Posterior vena cava (tissue), 2 donors: Measurements from ENCODE around the gene SLC16A11. TPM values are rescaled to one million over a fixed set of nuclear protein-coding genes. Genes with fewer than 3 reads are reported as not detected.
A peak's percentile ranks its signal among the peaks of the same experiment; 100 is the strongest.

ENCODE experiments used
- DNase-seq: peaks from one replicate; pipeline ENCODE4 v3.0.0-alpha.2; 2020; ENCODE audit warnings: low spot score
- intact Hi-C, 2 donors: fragments of 100-400 bp; cut with DNase I; formaldehyde crosslinking; loops; one replicate each; pipeline versions ENCODE4 v1.14.1 to v1.14.2; 2022 to 2023
- total RNA-seq, 2 donors: library from RNA; stranded (reverse); fragmentation: NEBNext Ultra II Directional; extraction: Animal tissue kit (Norgen Biotek cat#: 25700); gene quantifications; one replicate each; pipeline ENCODE4 v1.2.1, GENCODE V29; 2021
- donor health status: DM: yes; HTN: yes; CAD: no.
- donor health status: DM: yes; HTN: yes; CAD: no.

Gene SLC16A11
- total RNA-seq, 2 donors from 2014 or later, result 0.52 to 1.3 TPM

- intact Hi-C loops, result no loop called here
- peak; percentile 75 for DNase-seq
Measured at GRCh38 chr17:7016886-7017826, 26.7 kb downstream of the SLC16A11 start.

DNA sequence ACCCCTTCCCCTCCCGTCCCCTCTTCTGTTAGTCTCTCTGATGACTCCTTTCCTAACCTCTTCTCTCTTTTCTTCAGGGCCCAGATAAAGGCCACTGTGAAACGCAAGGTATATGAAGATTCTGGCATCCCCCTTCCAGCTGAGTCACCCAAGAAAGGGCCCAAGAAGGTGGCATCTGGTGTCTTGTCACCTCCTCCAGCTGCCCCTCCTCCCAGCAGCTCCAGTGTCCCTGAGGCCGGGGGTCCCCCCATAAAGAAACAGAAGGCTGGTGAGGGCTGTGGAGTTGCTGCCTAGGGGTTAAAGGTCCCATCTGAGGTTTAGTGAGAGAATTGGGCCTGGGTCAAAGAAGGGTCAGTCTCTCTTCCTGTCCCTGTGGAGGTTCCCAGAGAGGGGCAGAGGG lies 27.5 kb downstream of the SLC16A11 start:
- peak; percentile 55 for DNase-seq
- intact Hi-C loops, result no loop called here

DNA sequence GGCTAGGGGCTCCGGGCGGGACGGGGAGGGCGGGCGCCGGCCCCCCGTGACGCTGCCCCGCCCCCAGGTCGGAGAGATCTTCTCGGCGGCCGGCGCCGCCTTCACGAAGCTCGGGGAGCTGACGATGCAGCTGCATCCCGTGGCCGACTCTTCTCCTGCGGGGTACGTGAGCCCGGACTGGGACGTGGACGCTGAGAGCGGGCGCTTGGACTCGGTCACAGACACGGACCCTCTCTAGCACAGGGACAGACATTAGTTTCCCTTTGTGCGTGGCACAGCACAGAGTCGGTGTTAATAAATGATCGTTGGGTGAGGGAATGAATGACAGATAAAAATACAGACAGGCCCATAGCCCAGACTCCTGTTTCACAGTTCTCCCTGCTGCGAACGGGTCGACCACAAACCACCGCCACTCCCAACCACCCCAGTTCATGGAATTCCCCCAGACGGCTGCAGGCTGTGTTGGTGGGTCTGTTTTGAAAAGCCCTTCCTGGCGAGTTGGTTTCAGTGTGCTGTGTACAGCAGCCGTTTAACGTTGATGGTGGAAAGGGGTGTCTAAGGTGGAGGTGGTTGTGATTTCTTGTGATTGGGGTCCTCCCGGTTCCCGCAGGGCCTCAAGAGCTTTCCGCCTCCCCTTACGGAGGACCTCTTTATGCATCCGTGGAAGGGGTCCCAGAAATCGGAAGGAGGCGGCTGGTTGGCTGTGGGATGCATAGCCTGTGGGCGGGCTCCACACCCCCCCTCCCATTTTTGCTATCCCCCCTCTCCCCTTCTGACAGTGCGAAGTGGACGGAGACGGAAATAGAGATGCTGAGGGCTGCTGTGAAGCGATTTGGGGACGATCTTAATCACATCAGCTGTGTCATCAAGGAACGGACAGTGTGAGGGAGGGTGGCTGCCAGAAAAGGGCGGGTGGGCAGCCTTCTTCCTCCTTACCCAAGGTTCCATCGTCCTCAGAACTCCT lies 28.6 kb downstream of the SLC16A11 start:
- DNase-seq, result peak; percentile 81
- intact Hi-C loops, result no loop called here

GRCh38 chr17:7014261-7014994 lies 29.5 kb downstream of the SLC16A11 start:
- intact Hi-C loops, result no loop called here
- peak; percentile 100 for DNase-seq

DNA sequence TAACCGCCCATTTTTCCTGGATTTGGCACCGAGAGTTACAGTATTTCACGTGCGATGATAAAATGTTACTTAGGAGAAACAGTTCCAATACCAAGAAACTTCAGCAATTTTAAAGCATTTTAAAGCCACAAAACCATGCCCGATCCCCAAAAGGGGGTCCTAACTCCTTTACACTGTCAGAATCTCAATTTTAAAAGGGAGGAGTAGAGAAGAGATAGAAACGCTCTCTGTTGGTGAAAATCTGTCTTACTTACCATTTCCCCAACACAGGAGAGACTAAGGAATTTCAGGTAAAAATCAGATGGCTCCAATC lies 32.0 kb downstream of the SLC16A11 start:
- DNase-seq, result no peak
- intact Hi-C loops, result no loop called here

DNA sequence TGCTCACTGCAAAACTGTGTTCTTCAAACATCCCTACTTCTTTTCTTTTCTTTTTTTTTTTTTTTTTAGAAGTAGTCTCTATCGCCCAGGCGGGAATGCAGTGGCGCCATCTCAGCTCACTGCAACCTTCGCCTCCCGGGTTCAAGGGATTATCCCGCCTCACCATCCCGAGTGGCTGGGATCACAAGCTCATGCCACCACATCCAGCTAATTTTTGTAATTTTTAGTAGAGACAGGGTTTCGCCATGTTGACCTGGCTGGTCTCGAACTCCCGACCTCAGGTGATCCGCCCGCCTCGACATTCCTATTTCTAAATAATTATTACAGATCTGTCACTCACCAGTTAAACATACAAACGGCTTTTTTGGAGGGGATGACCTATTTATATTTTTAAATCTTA lies 32.5 kb downstream of the SLC16A11 start:
- intact Hi-C loops, result no loop called here
- peak; percentile 47 for DNase-seq

DNA sequence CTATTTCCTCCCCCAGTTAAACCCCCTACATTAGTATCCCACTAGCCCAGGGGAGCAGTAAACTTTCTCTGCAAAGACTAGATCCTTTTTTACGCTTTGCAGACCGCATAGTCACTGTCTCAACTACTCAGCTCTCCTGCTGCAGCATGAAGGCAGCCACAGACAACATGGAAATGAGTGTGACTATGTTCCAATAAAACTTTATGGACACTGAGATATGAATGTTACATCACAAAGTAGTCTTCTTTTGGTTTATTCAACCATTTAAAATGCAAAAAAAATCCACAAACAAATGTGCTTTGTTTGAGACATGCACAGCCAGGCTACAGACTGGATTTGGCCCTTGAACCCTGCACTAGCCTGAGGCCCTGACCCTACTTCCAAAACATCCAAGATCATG lies 33.4 kb downstream of the SLC16A11 start:
- peak; percentile 22 for DNase-seq
- intact Hi-C loops, result no loop called here

DNA sequence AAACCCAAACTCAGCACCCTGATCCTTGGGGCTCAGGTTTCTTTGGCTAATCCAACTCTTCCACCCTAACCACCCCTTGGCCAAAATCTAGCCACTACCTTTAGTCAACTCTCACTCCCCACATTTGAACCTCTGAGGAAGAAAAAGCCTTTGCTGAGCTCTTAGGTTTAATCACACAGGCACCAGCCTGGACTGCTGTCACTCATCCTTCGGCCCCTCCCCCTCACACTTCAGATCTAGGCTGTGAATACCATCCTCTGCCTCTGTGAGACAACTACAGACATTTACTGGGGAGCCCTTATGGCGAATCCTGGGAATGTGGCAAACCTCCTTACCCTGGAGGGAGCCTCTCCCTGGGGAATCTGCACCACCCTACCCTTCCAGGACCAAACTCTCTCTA lies 36.7 kb downstream of the SLC16A11 start:
- intact Hi-C loops, result loop anchor here (5.0 to 10.0 kb wide), 2 partner anchors 90 to 342 kb away; no protein-coding TSS in a partner anchor

GRCh38 chr17:7005716-7006115 lies 38.2 kb downstream of the SLC16A11 start:
- intact Hi-C loops, result loop anchor here (5.0 to 10.0 kb wide), 2 partner anchors 88 to 341 kb away; no protein-coding TSS in a partner anchor
- peak; percentile 77 for DNase-seq

More for the DNA sequence above, 36.7 kb downstream of the SLC16A11 start:
- DNase-seq, result no peak

- intact Hi-C loops, result loop anchor here (5.0 to 10.0 kb wide), 3 partner anchors 87 to 340 kb away; no protein-coding TSS in a partner anchor
- no peak for DNase-seq
Measured at GRCh38 chr17:7004398-7005253, 39.3 kb downstream of the SLC16A11 start.

DNA sequence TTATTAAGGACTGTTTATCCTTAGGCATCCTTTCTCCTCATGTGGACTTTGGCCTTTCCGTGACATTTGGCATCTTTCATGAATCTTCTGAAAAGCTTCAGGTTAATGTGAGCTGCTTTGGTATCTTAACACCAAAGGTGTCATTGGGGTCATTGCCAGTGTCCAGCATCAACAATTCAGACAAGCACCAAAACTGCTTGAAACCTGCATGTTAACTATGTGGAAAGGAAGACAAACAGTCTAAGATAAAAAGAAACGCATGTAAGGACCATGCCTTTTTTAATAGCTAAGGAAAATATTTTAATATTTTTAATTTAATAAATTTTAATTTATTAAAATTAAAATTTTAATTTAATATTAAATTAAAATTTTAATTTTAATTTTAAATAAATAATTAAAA lies 40.1 kb downstream of the SLC16A11 start:
- intact Hi-C loops, result loop anchor here (5.0 to 10.0 kb wide), 2 partner anchors 91 to 339 kb away; no protein-coding TSS in a partner anchor
- no peak for DNase-seq

GRCh38 chr17:7002288-7003047 lies 41.4 kb downstream of the SLC16A11 start:
- no peak for DNase-seq
- intact Hi-C loops, result loop anchor here (5.0 to 10.0 kb wide), 2 partner anchors 90 to 338 kb away; no protein-coding TSS in a partner anchor

- no peak for DNase-seq
- intact Hi-C loops, result loop anchor here (5.0 to 10.0 kb wide), 2 partner anchors 89 to 337 kb away; no protein-coding TSS in a partner anchor
Measured at GRCh38 chr17:7001318-7001961, 42.5 kb downstream of the SLC16A11 start.

- DNase-seq, result no peak
- intact Hi-C loops, result no loop called here
Measured at GRCh38 chr17:6998855-6999508, 44.9 kb downstream of the SLC16A11 start.

DNA sequence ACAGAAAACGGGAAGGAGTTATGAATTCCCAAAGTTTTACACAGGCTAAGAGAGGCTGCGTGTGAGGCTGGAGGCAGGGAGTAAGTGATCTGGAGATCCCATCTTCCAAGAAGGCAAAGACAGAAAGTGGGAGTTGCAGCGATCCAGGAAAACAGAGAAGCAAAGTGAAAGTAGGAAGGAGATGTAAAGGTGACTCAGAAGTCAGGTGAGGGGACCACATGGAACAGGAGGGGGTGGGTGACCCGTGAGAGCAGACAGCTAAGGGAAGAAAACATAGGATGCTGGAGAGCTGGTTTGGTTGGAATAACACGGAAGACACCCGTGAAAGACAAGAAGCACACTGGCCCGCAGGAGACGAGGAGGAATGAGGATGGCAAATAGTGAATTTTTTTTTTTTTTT lies 46.7 kb downstream of the SLC16A11 start:
- intact Hi-C loops, result no loop called here
- no peak for DNase-seq

DNA sequence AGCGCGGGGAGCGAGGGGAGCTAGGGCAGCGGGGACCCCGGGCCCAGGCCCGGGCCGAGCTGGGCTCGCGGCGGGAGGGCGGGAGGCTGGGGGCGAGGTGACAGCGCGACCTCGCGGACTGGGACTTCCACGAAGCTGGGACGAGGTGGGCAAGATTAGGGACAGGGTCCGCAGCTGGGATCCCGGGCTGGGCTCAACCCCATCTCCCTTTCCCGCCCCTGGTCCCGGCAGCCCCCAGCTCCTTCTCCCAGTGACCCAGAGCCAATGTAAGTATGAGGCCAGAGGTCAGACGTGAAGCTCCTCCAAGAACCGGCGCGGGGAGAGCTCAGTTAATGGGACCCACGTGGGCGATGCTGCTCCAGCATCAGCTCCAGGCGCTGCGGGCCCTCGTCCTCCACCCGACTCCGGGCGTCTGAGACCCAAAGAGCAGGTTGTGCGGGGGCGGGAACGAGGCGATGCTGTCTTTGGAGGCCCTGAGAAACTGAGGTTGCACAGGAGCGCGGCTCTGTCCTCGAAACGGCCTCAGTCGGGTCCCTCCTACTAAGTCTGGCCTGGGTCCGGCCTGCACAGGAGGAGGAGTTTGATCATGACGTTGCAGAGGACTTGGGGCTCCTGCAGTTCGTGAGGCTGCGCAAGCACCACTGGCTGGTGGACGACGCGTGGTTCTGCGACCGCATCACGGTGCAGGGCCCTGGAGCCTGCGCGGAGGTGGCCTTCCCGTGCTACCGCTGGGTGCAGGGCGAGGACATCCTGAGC lies 47.5 kb downstream of the SLC16A11 start:
- intact Hi-C loops, result no loop called here
- DNase-seq, result no peak
